ENCODE results near the gene SAMD4B. TPM values are rescaled to one million over a fixed set of nuclear protein-coding genes. Genes with fewer than 3 reads are reported as not detected.

SAMD4B gene
- total and polyA plus RNA-seq, 2 of the 8 experiments (the other 6 are each of a cell fraction or from before 2014, with no cell fraction given) = 137 to 158 TPM

- H3K23ac ChIP-seq (ENCODE audit: insufficient read length) = no peak overlapping the region
- no peak overlapping the region for H4K8ac ChIP-seq (ENCODE audit: extremely low read depth, insufficient read depth, low read length)
- no peaks in the 10 kb centered on the region for H3K9me3 ChIP-seq (ENCODE audit: insufficient read depth in 2 of 2, low read depth in 1 of 2, low read length in 1 of 2)
- no peaks in the 10 kb centered on the region for H4K20me1 ChIP-seq (replicated peaks in 1 of 2; ENCODE audit: control insufficient read depth in 1 of 2, insufficient read depth in 2 of 2, low read length in 2 of 2)
- H3K9ac ChIP-seq (replicated peaks in 1 of 4; ENCODE audit: extremely low read depth in 1 of 4, low read depth in 3 of 4, low read length in 3 of 4) = no peak overlapping the region
- WGBS, 2 experiments (ENCODE audit: extremely low coverage in 1 of 2, insufficient coverage in 1 of 2, insufficient read length in 1 of 2, insufficient replicate concordance in 2 of 2, low coverage in 1 of 2, low lambda C conversion rate in 2 of 2, missing lambda C conversion rate in 1 of 2) = 91% methylated on average over 5 of the region's 6 CpGs; no CpG with 5 or more reads in 1 of the 2 experiments
- TF ChIP-seq SIRT6 (IDR thresholded peaks at IDR 0.05; ENCODE audit: low read length) = no peak
- TF ChIP-seq TBP (IDR thresholded peaks at IDR 0.05; ENCODE audit: low read depth, low read length) = no peak
- TF ChIP-seq KDM5A (IDR thresholded peaks at IDR 0.05; ENCODE audit: low read length) = no peak
- no peak for TF ChIP-seq FOSL1 (IDR thresholded peaks at IDR 0.05; ENCODE audit: insufficient read depth, low read depth, low read length)
- no peak for TF ChIP-seq POU5F1 (IDR thresholded peaks at IDR 0.05; ENCODE audit: low read depth, low read length)
- peak; percentile 39; the same call in 1 of the 2 replicates for TF ChIP-seq KDM1A (IDR thresholded peaks at IDR 0.05; ENCODE audit: borderline replicate concordance, low read length)
- no peak for TF ChIP-seq SUZ12 (IDR thresholded peaks at IDR 0.05; ENCODE audit: low read length)
- H3K23me2 ChIP-seq (ENCODE audit: low read depth, low read length) = no peaks in the 10 kb centered on the region
- H3K56ac ChIP-seq (replicated peaks; ENCODE audit: insufficient read length, low read depth, low read length) = no peak overlapping the region
- no peak overlapping the region for H2AFZ ChIP-seq (ENCODE audit: low read length)
- H3K27ac ChIP-seq (ENCODE audit: low read depth, low read length) = no peak overlapping the region
- H3K4ac ChIP-seq (replicated peaks; ENCODE audit: insufficient read length, low read depth, low read length) = no peak overlapping the region
- no peak for DNase-seq (ENCODE audit: low read depth in 1 of 2, low spot score in 2 of 2)
- H2BK12ac ChIP-seq (ENCODE audit: low read depth, low read length) = no peak overlapping the region
- no peak overlapping the region for H3K4me2 ChIP-seq (ENCODE audit: insufficient read depth in 1 of 2, low read depth in 2 of 2, low read length in 2 of 2)
- H4K5ac ChIP-seq (ENCODE audit: insufficient read length, low read depth, low read length) = no peak overlapping the region
- no peak overlapping the region for H2BK20ac ChIP-seq (ENCODE audit: low read length)
- ChIA-PET CTCF (ENCODE audit: partially characterized antibody) (interaction anchor here (0.6 to 11.7 kb wide), 4 partner anchors 22 to 899 kb away, joined by 3 to 85 read pairs (median 4); no protein-coding TSS in a partner anchor), POLR2A (ENCODE audit: partially characterized antibody) (interaction anchor here (0.8 kb wide), 1 partner anchor 64 kb away, joined by 3 read pairs; no protein-coding TSS in a partner anchor)
- peaks cover 0 to 3% (median 0%) of the 10 kb centered on the region in 4 experiments; a peak in 3 of 7 replicates for H3K4me1 ChIP-seq (replicated peaks in 1 of 4; ENCODE audit: control insufficient read depth in 3 of 4, insufficient read depth in 4 of 4, low read length in 3 of 4)
- no peak for FAIRE-seq
- H3K79me1 ChIP-seq (ENCODE audit: low read depth, low read length) = no peaks in the 10 kb centered on the region
- no peak overlapping the region for H3K14ac ChIP-seq (ENCODE audit: insufficient read length)
- H2AK5ac ChIP-seq (ENCODE audit: low read depth, low read length) = no peak overlapping the region
- H2BK5ac ChIP-seq (ENCODE audit: low read depth, low read length) = no peak overlapping the region
- H2BK15ac ChIP-seq (ENCODE audit: low read length) = no peak overlapping the region
- H3K27me3 ChIP-seq (replicated peaks in 1 of 4; ENCODE audit: control insufficient read depth in 3 of 4, extremely low read depth in 1 of 4, insufficient read depth in 3 of 4, low read length in 3 of 4) = no peaks in the 10 kb centered on the region; a peak in 1 of 7 replicates
- no peaks in the 10 kb centered on the region for H3K79me2 ChIP-seq (ENCODE audit: control insufficient read depth in 1 of 2, insufficient read depth in 2 of 2, low read length in 2 of 2)
- H3K4me3 ChIP-seq (ENCODE audit: extremely low read depth in 1 of 4, insufficient read depth in 2 of 4, low read depth in 3 of 4, low read length in 4 of 4) = no peak overlapping the region
- H4K91ac ChIP-seq (replicated peaks; ENCODE audit: insufficient read length, low read length) = no peak overlapping the region
- H2BK120ac ChIP-seq (replicated peaks; ENCODE audit: low read depth, low read length) = no peak overlapping the region
- no peaks in the 10 kb centered on the region for H3K36me3 ChIP-seq (ENCODE audit: control insufficient read depth in 2 of 4, insufficient read depth in 4 of 4, low read length in 3 of 4)
- no peak overlapping the region for H3K18ac ChIP-seq (ENCODE audit: extremely low read depth, low read length)
Observed at GRCh38 chr19:39333507-39333906, 8.7 kb upstream of the SAMD4B start.

Measured in H1 (cell line).